IPS DF 19.7 (cell line): ENCODE data around the gene TMEM134.

Experiments used
- DNase-seq: peaks from one replicate; pipeline ENCODE4 v3.0.0-alpha.2; 2013; ENCODE audit warnings: low read depth, low spot score

Gene TMEM134

DNA sequence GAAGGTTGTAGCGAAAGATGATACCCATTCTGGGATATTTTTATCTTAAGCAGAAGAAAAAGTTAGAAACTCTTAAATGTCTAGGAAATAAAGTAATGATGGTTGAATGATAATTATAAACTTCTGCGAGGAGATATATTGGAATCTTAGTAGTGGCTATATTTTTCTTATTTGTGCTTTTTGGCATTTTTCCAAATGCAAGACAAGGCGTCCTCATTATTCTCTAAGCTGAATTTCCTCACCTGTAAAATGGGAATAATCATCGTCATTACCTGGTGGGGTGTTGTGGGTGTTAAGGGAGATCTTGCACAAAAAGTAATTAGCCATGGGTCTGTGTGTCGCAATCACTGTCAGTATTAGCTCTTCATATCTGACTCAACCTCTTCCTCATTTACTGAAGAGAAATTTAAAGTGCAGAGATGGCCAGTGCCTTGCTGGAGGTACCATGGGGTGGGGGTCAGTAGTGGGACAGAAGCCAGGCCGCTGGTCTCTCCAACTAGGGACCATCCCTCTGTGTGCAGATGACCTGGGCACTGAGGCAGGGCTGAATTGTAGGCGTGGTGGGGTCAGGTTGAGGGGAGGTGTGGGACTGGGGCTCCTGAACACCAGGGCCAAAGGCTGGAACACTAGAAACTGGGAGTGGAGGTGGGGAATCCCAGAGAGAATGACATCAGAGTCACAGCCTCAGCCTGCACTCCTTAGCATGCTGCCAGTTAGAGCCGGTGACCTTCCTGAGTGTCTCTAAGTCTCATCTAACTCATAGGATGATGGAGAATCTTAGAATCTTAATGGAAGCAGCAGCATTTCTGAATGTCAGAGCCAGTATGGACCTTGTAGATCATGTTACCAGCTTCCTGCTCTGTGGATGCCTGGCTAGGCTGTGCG is 32.0 kb upstream of the TMEM134 start:
- no peak for DNase-seq

- DNase-seq: no peak
These were observed 31.4 kb upstream of the TMEM134 start for GRCh38 chr11:67500484-67500821.

DNA sequence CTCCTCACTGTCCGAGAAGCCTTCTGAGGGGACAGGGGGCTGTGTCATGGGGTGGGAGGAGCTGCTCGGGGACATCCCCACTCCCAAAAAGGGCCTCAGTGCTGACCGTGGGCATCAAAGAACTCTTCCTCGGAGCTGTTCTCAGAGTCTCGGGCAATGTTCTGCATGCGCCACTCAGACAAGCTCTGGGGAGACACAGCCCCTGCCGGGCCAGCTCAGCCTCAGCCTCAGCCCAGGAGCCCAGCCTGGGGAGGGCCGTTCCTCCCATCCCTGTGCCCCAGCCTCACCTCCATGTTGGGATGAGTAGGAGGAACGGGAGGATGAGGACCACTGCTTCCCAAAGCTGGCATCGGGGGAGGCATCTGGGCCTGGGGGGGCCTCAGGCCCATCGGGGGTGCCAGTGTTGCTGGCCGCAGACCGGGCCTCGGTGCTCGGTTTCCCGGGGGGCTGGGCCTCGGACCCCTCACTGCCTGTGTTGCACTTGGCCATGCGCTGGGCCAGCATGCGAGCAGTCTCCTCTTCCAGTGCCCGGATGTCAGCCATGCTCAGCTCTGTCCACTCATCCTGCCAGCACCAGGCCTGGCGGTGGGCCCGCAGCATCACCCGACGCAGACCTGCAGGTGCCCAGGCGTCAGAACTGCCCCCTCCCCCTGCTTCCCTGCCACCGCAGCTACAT is 30.9 kb upstream of the TMEM134 start:
- no peak for DNase-seq

DNA sequence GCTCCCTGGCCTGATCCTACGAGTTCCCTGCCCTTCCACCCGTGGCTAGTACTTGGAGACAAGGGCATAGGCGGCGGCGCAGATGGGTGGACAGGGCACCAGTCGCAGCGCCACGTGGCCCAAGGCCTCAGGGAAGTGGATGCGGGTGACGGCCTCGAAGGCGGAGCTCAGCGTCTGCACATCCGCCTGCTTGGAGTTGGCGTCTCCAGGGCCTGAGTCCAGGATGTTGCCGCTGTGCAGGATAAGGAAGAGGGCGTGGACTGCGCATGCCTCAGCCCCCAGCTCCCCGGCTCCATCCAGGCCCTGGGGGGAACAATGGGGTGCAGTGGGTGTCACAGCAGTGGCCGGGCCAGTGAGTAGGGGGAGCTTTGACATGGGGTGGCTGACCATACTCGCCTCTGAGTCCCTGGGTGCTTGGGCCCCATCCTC is 29.5 kb upstream of the TMEM134 start:
- no peak for DNase-seq

- no peak for DNase-seq
These were observed 28.7 kb upstream of the TMEM134 start for GRCh38 chr11:67497656-67498291.

DNA sequence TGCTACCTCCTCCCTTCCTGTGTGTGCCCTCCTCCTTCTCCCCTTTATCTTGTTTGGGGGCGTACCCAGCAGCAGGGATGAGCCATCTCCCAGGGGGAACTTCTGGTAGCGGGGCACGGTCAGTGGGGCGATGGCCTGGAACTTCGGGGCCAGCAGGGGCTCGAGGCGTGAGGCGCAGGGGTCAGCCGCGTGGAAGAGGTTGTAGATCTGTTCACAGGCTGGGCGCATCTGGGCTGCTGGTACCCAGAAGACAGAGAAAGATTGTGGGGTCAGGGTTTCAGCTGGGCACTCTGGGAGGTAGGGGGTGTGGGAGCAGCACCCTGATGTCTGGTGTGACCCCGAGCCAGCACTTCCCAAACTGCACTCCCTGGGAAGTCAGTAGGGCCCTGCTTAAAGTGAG is 27.1 kb upstream of the TMEM134 start:
- no peak for DNase-seq

DNA sequence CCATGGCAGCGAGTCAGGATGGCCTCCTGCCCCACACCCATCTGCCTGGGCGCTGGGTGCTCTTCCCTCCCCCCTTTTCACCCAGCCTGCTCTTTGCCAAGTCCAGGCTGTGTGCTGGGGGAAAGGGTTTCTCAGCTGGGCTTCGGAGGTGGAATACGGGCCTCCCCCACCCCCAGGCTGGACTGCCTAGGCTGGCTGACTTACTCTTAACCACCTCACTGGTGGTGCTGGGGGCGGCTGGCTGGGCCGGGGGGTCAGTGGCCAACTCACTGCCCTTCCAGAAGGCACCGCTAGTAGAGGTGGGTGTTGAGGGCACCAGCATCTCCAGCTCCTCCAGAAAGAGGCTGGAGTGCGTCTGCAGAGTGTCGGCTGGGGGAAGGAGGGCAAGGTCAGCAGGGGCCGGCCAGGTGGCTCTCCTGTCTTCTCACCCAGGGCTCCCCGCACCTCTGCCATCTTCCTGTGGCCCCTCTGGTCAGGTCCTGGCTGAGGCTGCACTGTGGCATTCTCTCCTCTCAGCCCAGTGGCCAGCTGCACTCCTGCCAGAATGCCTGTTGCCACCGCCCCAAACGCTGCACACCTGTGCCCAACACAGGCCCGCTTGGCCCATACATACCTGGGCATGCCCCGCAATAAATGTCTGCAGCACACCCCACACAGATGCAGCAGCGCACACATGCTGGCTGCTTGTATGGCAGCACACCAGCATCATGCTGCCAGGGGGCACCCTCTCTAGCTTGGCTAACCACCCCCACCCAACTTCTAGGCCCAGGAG is 26.4 kb upstream of the TMEM134 start:
- DNase-seq: no peak

- DNase-seq: no peak
These were observed 25.6 kb upstream of the TMEM134 start for GRCh38 chr11:67494371-67495233.

DNA sequence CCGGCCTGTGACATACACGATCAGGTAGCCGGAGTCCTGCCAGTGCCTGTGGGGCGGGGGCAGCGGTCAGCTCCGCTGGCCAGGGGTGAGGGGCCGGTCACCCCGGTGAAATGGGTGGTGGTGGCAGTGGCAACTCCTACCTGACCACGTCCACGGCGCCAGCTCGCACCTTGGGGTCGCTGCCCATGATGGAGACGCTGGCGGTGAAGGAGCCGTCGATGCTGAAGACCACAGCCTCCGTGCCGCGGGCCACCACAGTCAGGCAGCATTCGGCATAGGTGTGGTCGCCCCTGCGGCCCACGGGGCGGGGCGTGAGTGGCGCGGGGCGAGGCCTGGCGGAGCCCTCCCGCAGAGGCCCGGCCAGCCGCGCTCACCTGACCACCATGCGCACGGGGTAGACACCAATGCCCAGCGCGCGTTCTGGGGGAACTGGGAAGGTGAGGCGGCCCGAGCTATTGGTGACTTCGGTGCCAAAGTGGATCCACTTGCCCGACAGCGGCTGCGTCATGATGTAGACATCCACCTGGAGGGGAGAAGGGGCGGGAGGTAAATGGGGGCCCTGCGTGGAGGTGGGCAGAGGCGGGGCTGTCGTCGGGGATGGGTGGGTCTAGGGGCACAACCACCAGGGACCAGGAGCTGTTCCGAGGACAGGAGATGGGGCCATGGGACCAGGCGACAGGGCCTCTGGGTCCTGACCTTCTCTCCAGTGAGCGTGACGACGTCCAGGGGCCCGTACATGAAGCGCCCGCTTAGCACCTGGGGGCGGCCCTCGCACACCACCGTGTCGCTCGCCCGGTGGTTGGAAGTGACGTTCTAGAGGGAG is 24.7 kb upstream of the TMEM134 start:
- no peak for DNase-seq

DNA sequence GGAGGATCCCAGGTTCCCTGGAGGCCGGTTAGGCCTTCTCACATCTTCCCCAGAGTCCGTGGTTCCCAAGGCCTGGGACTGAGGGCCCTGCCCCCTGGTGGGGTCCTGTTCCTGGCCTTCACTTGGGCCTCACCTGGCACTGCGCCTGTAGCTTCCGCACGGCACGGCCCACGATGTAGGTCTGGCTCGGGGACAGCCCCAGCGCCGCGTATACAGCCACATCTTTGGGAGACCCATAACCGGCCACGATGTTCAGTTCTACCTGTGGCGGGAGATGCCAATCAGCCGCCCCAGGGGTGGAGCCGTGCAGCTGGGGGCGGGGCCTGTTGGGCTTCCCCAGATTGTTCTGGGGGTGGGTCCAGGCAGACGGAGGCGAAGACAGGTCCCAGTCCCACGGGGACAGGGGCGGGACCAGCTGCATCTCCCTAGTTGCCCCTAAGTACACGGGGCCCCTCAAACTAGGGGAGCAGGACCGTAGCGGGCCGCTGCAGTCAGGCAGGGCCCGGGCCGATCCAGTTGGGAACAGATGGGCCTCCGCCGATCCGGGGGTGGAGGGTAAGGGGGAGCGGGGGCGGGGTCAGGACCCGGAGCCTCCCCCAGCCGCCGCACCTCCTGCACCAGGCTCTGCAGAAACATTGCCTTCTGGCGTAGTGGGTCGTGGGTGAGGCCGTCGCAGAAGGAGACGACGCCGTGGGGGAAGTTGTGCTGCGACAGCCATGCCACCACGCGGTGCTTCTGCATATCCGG is 23.9 kb upstream of the TMEM134 start:
- no peak for DNase-seq

DNA sequence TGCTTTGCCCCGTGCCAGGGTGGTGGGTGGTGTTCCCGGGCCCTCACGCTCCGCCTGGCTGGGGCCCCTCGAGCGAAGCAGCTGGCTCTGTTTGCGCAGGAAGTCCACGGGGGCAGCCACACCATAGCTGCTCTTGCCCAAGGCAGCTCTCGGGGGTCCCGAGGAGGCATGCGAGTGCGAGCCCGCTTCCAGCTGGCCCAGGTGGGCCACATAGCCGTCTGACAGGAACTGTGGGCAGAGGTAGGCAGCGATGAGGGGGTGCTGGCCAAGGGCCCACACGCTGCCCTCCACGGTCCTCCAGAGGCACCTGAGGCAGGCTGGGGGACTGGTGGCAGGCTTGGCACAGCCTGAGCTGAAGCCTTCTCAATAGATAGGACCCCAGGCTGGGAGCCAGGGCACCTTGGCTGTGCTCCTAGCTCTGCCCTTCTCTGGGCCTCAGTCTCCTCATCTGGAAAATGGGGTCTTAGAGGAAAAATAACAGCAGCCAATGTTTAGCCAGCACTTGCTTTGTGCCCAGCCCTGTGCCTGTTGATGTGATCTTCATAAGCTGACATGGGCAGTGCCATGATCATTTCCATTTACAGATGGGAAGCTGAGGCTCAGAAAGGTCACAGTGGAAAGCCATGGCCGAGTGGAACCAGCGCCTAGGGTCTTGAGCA is 23.1 kb upstream of the TMEM134 start:
- no peak for DNase-seq

- no peak for DNase-seq
These were observed 22.4 kb upstream of the TMEM134 start for GRCh38 chr11:67491276-67492068.

DNA sequence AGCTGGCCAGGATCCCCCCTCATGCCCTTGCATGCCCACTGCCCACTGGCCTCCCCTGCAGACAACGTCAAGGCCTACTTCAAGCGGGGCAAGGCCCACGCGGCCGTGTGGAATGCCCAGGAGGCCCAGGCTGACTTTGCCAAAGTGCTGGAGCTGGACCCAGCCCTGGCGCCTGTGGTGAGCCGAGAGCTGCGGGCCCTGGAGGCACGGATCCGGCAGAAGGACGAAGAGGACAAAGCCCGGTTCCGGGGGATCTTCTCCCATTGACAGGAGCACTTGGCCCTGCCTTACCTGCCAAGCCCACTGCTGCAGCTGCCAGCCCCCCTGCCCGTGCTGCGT is 21.6 kb upstream of the TMEM134 start:
- no peak for DNase-seq

GRCh38 chr11:67489885-67490726 is 21.1 kb upstream of the TMEM134 start:
- DNase-seq: no peak

DNA sequence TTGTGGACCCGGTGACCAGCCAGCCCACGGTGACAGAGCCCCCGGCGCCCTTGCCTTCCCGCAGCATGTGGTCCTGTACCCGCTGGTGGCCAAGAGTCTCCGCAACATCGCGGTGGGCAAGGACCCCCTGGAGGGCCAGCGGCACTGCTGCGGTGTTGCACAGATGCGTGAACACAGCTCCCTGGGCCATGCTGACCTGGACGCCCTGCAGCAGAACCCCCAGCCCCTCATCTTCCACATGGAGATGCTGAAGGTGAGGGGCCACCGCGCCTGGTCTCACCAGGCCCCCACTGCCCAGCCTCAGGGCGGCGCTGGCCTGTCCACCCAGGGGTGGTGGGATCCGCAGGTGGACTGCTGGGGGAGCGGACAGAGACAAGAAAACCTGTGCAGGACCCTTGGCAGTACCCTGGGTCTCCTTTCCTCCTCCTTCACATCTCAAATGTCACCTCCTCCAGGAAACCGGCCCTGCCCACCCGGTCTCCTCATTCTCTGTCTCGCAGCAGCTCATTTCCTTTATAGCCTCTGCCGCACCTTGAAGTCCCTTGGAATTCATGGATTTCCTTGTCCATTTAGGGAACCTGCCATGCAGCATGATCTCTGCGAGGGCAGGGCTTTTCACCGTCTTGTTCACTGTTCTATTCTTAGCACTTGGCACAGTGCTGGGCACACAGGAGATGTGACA is 20.3 kb upstream of the TMEM134 start:
- no peak for DNase-seq

GRCh38 chr11:67486481-67487195 is 17.6 kb upstream of the TMEM134 start:
- DNase-seq: no peak
